GM21825 (cell line): ENCODE results near the gene OBP2B.
"Not testable (repeated sequence)": the region's sequence is repeated elsewhere in the genome, so short reads cannot be mapped to it uniquely, and the experiment has no call there.

Experiments
- ATAC-seq: cut with Tn5 transposase; IDR thresholded peaks from one replicate; pipeline ENCODE4 v1.9.1; 2021; ENCODE audit warnings: mild to moderate bottlenecking, moderate library complexity; ENCODE audit not compliant: unreplicated experiment

OBP2B gene

DNA sequence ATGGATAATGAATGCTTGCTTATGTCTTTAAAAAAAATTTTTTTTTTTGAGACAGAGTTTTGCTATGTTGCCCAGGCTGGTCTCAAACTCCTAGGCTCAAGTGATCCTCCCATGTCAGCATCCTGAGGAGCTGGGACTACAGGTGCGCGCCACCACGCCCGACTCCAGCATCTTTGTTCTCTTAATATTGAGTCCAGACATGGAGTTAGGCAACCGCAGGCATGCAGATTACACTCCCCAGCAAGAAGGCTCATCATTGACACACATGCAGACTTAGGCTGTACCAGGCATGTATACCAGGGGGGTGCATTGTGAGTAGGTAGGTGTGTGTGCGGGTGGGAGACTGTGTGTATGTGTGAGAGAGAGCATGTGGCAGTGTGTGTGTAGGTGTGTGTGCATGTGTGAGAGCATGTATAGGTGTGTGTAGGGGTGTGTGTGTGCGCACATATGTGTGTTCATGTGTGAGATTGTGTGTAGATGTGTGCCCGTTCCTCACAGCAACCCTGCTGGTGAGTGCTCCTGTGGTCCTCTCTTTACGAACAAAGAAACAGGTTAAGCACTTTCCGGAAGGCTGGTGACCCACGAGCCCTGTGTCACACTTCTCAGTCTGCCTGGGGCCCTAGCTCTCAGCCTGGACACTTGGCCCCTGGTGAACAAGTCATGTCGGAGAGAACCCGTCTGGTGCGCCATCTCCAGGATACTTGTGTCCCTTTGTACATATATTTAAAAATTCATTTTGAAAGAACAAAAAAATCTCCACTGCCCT, 6.2 kb downstream of the OBP2B start:
- ATAC-seq, result no peak

DNA sequence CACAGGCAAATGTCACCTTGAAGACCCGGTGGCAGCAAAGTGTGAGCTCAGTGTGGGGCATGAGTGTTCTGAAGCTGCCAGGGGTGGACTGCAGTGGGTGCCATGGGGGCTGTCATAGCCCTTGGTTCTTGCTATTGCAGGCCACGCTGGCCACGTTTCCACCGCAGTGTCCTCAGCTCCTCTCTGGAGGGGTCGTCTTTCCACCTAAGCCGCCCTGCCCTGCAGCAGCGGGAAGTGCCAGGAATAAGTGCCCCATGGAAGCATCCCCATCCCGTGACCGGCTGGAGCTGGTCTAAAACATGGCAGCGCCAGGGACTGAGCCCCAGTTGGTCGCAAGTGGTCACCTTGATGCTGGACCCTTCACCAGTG, 6.9 kb downstream of the OBP2B start:
- ATAC-seq, result no peak

DNA sequence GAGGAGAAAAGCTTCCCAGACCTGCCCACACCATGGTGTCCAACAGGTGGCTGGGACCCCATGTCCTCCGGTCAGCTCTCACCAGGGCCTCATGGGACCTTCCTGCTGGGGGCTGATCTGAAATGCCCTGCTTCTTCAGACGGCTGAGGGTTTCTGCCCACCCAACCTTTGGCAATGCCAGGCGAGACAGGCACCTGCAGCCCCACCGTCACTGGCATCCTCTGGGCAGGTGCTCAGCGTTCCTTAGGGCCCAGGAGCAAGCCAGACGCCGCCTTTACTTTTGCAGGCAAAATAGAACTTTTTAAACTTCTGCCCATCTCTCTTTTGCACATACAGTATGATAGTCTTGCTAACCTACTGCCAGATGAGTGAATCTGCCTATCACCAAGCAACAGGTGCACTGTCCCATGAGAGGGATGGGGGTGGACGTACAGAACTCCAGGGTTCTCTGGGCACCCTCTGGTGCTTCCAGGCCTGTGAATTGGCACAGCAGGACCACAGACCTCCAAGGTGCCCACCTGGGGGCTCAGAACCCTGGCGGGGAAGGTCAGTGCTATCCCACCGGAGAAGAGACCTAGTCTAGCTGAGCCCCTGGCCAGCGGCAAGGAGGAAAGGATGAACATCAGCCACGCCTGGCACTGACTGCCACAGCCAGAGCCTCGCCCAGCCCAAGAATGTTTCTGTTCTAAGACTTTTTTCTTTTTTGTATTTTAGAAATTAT, 7.5 kb downstream of the OBP2B start:
- ATAC-seq, result no peak

DNA sequence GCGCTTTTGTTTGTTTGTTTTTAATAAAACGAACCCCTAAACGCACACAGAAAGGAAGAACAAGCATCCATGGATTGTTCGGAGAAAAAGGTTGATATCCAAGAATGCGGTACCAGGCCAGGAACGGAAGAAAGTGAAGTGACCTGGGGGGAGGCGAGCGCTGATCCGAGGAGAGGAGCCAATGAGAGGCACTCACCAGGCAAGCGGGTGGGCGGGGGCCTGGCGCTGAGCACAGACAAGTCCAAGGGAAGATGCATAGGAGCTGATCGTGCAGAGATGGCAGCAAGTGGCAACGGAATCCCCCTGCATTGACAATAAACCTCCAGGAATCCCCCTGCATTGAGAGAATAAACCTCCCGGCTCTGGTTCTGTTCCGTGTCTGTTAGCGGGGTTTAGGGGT, 8.4 kb downstream of the OBP2B start:
- no peak for ATAC-seq

DNA sequence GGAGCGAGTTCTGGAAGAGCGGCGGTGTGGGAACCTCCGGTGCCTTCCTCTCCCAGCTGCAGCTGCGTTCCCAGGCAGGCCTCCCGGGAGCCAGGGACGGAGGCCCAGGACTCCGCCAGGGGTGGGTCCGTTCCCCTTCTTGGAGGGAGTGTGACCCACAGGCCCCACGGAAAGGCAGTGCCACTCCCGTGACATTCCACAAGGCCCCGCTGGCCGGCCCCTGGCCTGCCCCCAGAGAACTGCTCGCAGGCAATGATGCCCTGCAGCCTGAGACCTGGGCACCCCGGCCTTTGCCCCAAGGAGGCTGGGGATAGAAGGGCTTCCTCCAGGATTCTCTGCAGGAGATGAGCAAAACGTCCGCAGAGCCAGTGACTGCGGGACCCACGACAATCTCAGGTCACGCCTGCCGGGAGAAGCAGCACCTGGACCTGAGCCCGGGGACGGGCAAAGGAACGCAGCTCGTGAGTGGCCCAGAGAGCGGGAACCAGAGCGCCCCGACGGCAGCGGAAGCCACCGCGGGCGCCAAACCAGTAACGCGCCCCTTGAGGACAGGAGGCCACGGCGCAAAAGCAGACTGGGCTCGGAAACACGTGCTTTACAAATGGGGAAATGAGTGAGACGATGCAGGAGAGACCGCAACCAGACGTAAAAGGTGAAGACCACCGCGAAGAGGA, 9.3 kb downstream of the OBP2B start:
- no peak for ATAC-seq

DNA sequence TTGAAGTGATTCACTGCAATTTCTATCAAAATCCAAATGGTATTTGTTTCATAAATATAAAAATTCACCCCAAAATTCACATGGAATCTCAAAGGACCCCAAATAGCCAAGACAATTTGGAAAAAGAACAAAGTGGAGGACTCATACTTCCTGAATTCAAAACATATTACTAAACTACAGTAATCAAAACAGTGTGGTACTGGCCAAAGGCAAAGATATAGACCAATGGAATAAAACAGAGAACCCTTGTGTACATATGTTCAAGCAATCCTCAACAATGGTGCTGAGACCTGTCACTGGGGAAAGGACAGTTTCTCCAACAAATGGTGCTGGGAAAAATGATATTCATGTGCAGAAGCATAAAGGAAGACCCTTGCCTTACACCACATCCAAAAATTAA, 14.0 kb downstream of the OBP2B start:
- ATAC-seq, result no peak

DNA sequence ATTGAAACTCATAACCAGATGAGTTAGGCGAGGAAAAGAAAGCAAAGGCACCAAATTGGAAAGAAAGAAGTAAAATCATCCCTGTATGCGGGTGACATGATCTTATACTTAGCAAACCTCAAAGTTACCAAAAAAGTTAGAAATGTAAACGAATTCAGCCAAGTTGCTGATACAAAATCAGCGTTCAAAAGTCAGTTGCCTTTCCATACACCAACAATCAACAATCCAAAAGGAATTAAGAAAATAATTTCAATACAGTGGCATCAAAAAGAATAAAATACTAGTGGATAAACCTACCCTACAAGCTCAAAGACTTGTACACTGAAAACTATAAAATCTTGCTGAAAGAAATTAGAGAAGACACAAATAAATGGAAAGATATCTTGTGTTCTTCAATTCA, 14.5 kb downstream of the OBP2B start:
- ATAC-seq, result no peak

DNA sequence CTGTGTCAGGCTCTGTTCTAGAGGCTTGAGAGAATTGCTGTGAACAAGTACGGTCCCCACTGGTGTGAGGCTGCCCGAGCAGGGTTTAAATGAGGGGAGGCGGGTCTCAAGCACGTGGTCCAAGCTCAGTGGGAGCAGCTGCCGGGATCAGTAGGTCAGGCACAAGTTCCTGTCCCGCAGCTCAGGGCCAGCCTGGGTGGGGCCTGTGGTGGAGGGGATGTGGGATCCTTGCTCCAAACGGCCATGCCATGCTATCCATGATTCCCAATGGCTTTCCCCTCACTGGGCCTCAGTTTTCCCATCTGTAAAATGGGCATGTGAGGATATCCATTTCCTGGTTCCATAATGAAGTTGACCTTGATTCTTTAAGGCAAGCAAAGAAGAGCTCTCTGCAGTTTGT, 17.1 kb downstream of the OBP2B start:
- ATAC-seq, result no peak

DNA sequence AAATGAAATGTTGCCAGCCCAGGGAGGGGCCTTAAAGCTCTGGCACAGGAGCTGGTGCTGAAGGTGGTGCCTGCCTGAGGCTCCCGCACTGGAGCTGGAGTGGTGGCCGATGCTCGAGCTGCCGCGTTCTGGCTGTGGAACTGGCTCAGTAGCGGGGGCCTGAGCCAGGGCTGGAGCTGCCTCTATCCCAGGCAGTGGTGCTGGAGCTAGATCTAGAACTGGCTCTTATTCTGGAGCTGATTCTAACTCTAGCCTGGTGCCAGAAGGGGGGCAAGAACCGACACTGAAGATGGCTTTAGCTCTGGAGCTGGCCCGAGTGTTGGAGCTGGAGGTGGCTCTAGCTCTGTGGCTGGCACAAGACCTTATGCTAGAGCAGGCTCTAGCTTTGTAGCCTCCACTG, 19.2 kb downstream of the OBP2B start:
- no peak for ATAC-seq

DNA sequence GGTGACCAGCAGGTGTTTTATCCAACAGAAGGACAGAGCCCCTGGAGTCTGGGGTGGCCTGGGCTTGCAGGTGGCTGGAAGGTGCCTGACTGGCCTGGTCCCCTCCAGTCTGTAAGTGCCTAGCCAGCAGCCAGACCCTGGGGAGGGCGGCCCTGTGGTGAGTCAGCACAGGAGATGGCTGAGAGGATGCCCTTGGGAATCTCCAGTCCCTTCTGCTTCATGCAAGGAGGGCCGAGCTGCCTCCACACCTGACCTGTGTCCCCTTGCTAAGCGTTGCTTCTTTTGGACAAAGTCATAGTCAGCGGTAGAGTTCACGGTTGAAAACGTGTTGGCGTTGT, 20.2 kb downstream of the OBP2B start:
- ATAC-seq, result no peak

DNA sequence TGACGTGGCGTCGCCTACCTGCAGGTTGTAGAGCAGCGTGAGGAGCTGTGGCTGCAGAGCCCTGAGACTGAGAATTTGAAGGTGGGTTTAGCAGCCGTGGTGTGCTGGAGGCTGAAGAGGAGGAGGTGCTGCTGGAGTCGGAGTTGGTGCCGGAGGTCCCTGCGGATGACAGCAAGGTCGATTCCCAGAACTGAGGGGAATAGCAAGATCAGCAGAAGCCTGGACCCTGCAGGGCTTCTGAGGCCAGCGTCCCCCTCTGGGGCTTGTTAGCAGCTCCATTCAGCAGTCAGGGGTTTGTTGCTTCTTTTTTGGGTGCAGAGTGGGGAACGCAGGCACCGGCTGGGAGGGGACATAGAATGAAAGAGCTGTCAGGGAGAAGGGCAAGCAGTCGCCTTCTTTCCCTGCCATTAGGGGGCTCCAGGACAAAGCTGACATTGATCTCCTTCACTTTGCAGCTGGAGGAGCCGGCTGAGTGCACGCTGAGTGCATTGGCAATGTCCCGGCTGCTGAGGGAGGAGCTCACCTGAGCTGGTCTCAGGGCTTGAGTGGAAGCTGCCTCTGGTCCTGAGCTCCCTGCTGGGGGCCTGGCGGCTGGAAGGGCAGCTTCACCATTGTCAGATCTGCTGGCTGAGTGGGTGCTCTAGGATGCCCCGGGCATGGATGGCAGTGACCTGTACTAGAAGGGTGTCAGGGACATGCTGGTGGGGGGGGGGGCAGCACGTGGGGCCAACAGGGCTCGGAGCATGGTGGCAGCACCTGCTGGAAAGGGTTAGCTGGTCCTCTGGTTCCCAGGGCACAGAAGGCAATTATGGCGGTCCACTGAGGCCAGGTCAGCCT, 20.8 kb downstream of the OBP2B start:
- ATAC-seq, result no peak

DNA sequence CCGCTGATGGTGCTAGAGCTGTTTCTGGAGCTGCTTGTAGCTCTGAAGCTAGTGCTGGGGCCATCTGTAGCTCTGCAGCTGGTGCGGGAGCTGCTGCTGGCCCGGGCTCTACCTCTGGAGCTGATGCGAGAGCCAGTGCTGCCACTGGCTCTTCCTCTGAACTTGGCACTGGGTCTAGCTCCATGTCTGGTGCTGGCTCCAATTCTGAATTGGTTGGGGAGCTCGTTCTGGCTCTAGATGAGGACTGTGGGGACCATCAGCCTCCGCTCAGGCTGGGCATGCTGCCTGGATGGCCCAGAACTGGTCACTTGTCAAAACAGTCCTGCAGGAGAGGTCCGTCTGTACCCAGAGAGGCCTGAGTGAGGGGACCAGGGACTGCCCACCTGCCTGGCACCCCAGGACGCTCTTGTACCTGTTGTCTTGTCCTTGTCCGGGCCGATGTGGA, 21.5 kb downstream of the OBP2B start:
- ATAC-seq, result no peak

DNA sequence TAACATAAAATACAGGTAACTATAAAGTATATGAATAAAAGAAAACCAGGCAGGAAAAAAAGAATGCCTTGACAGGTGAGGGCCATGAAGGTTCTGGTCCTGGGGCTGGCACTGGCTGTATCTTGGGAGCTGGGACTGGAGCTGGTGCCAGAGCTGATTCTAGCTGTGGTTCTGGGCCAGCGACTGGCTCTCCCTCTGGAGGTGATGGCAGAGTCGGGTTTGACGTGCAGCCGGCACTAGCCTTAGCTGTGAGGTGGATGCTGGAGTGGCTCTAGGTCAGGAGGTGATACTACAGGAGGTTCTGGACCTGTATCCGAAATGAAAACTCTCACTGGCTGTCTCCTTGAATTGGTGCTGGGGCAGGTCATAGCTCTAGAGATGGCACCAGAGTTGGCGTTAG, 22.3 kb downstream of the OBP2B start:
- no peak for ATAC-seq

DNA sequence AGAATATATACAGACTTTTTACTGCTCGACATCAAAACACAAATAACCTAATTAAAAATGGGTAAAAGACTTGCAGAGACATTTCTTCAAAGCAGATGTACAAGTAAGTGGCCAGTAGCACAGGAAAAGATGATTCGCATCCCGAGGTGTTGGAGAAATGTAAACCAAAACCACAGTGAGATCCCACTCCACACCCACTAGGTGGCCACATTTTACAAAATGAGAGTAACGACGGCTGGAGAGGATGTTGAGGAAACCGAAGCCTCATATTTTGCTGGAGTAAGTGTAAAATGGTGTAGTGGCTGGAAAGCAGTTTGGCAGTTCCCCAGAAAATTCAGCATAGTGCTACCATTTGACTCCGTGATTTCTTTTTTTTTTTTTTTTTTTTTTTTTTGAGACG, 24.1 kb downstream of the OBP2B start:
- no peak for ATAC-seq

DNA sequence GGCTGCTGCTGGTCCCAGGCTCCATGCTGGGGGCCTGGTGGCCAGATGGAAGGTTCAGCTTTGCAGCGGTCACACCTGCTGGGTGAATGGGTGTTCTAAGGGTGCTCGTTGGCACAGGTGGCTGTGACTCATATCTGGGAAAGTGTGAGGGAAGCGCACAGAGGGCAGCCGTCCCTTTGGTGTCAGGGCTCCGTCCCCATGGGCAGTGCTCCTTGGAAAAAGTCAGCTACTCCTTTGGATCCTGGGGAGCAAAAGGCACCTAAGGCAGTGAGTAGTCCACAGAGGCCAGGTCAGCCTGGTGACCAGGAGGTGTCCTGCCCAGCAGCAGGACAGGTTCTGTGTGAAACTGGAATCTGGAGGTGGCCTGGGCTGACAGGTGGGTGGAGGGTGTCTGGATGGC, 26.9 kb downstream of the OBP2B start:
- ATAC-seq, result no peak

DNA sequence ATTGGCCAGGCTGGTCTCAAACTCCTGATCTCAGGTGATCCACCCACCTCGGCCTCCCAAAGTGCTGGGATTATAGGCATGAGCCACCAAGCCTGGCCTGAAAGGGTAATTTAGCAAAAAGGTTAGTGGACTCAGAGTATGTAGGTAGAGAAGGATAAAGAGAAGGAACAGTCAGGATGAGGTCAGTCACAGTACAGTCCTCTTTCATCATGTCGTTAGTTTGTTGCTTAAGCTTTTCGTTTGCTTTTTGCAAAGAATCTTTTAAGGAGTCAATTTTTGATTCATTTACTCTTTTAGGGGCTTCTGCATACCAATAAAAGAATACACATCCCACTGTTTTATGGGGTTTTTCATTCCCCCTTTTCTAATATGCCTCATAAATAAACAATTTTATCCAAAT, 27.5 kb downstream of the OBP2B start:
- no peak for ATAC-seq

DNA sequence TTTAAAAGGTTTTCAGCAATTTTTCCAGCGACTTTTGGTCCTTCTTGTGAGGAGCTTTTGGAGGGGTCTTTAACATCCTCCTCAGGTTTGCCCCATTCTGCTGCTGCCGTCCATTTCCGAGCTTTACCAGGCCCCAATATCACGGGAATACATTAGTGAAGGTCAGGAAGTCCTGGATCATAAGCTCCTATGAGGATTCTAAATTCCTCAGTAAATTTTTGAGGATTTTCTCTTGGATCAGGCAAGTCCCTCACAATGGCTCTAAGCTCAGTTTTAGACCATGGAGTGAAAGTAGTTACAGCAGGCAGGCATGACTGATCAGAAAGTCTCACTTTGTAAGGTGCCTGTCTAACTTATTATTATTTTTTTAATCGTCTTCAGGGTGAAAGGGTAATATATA, 28.1 kb downstream of the OBP2B start:
- ATAC-seq, result no peak

DNA sequence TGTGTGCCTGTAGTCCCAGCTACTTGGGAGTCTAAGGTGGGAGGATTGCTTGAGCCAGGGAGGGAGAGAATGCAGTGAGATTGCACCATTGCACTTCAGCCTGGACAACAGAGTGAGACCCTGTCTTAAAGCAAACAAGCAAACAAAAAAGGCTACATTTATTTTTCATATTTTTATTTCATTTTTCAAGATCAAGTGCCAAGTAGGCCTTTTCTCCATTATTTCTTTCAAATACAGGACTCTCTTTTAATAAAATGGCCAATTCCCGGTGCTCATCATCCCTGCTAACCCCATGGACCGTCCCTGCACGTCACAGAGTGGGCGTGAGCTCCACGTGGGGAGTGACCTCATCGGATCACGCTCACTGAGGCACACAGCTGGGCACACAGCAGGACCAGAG, 36.0 kb downstream of the OBP2B start:
- no peak for ATAC-seq

DNA sequence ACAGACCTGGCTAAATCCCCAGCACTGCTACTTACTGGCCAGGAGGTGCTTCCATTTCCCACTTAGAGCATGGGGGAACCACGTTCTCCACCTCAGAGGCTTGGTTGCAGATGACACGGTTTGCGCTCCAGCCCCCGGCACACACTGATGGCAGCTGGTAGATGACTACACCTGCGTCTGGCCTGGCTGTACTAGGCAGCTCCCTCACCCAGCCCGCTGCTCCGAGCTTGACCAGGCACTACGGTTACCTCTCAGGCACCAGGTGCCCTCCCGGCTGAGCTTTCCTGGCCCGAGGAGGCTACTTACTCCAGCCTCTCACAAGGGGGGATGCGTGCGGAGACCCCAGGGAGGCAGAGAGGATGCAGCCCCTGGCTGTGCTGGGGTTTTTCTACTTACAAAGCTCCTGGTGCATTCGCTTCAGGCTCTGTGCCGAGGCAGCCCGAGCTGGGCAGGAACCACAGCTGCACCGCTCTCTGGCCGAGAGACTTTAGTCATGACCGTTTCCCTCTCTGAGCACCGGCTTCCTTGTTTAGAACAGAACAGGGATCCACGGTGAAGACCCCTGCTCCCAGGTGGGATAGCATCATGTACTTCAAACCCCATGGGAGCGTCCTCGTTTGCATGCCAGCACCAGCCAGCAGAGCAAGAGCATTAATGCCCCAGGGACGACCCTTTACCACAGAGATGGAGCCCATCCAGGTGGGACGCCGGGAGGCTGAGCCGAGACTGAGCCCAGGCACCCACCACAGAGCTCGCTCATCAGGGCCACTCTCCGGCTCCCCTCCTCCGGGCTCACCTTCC, 37.7 kb downstream of the OBP2B start:
- no peak for ATAC-seq

DNA sequence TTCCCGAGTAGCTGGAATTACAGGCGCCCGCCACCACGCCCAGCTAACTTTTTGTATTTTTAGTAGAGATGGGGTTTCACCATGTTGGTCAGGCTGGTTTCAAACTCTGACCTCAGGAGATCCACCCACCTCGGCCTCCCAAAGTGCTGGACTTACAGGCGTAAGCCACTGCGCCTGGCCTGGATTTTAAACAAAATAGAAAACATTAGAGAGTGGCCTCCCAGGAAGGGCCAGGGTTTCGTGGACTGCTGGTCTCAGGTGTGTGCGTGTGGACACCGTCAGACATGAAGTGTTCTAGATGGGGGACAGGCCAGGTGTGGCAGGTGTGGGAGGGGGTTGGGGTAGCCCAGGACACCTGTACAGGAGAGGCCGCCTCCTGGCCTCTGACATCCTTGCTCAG, 38.3 kb downstream of the OBP2B start:
- no peak for ATAC-seq

DNA sequence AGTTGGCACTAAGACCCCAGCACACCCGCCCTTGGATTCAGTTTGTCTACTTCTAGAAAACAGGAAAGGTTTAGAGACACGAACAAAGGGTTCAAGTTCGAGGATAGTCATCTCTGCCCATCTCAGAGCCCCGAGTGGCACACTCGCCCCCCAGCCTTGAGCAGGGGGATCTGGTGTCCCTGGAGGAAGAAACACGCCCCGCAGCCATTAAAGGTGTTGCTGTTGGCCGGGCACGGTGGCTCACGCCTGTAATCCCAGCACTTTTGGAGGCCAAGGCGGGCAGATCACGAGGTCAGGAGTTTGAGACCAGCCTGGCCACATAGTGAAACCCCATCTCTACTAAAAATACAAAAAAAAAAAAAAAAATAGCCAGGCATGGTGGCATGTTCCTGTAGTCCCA, 39.4 kb downstream of the OBP2B start:
- not testable (repeated sequence) for ATAC-seq
